ENCODE results near the gene MALSU1. TPM values are rescaled to one million over a fixed set of nuclear protein-coding genes. Genes with fewer than 3 reads are reported as not detected.

Gene MALSU1
- total and polyA plus RNA-seq, 2 of the 13 experiments (the other 11 are each of a cell fraction or from before 2014, with no cell fraction given): 72.0 to 141 TPM

DNA sequence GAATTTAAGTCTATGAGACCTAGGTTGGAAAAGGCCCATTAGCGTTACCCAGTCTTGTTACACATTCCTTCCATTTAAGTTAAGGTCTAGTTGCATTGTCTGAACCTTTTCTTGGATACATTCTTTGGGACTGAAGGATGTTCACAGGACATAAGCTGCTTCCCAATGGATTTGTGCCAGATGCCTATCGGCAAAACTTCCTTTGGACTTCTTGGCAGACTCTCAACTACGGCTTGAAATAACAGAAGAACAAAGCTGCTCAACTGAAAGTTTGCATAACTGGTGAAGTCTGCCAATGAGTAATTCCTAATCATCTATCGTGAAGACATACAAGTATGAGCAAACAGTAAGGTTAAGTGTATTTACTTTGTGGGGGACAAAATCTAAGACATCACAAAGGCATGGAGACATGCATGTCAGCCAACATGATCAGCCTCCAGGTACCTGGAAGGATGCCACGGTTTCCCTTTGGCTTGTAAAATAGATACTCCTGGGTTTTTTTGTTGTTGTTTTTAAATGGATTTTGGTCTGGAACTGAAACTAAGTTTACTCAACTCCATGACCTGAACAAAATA lies 35.4 kb downstream of the MALSU1 start:
- H2AFZ ChIP-seq (ENCODE audit: low read length): no peak overlapping the region
- WGBS (ENCODE audit: low lambda C conversion rate): 8% methylated on average over 5 of the region's 5 CpGs
- peaks cover 78% of the 10 kb centered on the region for H3K4me1 ChIP-seq (ENCODE audit: insufficient read depth, low read length)
- FAIRE-seq (peak; percentile 98), ATAC-seq (peak; percentile 76), DNase-seq (ENCODE audit: low spot score) (peak; percentile 94)
- H3K4me2 ChIP-seq (ENCODE audit: low read depth, low read length): 0 out of 2 replicates have a peak overlapping the region, but pooled peaks have one; percentile 11
- H3K27ac ChIP-seq (ENCODE audit: extremely low read length, insufficient read depth, low read length): peak overlapping the region; percentile 84
- ChIA-PET CTCF (ENCODE audit: low intra/inter-chr PET ratio, low total read pairs) (interaction anchor here (0.7 to 1.2 kb wide), 2 partner anchors 22 to 23 kb away, joined by 3 read pairs; no protein-coding TSS in a partner anchor), POLR2A (interaction anchor here (1.0 to 4.0 kb wide), 12 partner anchors 11 to 140 kb away, joined by 3 to 69 read pairs (median 5); partner anchors contain the start of gene MALSU1)
- BruUV-seq (replicated peaks): TSS peak; percentile 12
- H3K79me2 ChIP-seq (ENCODE audit: insufficient read depth, low read length): no peaks in the 10 kb centered on the region
- peaks cover 12 to 43% of the 10 kb centered on the region in 2 experiments for H3K36me3 ChIP-seq (replicated peaks in 1 of 2; ENCODE audit: control insufficient read depth in 1 of 2, insufficient read depth in 2 of 2, low read length in 2 of 2)
- intact Hi-C loops (cut with micrococcal nuclease; ENCODE audit: unreplicated experiment) (loop anchor here (5.0 kb wide), 1 partner anchor 37 kb away; the partner anchor contains the start of gene MALSU1), in situ Hi-C loops (cut with HindIII; ENCODE audit: extremely low pct_ligation_motif_present, low pct_unique_long_range_greater_than_20kb) (no loop called here)
- no peaks in the 10 kb centered on the region for H4K20me1 ChIP-seq (ENCODE audit: insufficient read depth, low read length)
- no peak overlapping the region for H3K9ac ChIP-seq (ENCODE audit: insufficient read depth, low read depth, low read length)
- no peaks in the 10 kb centered on the region for H3K27me3 ChIP-seq (ENCODE audit: control insufficient read depth in 1 of 2, insufficient read depth in 2 of 2, low read length in 2 of 2)
- H3K4me3 ChIP-seq (replicated peaks in 1 of 3; ENCODE audit: insufficient read depth in 1 of 3, low read depth in 2 of 3, low read length in 3 of 3): no peak overlapping the region
- peaks cover 8% of the 10 kb centered on the region; the same call in 1 of the 2 replicates for H3K9me3 ChIP-seq (ENCODE audit: low read length)
- TF ChIP-seq KDM4B (CRISPR knock-in tag; IDR thresholded peaks at IDR 0.05) (peak; percentile 46; the same call in 1 of the 2 replicates), YEATS2 (CRISPR knock-in tag; IDR thresholded peaks at IDR 0.05; ENCODE audit: borderline replicate concordance) (peak; percentile 70; the same call in 1 of the 2 replicates), HOXD1 (CRISPR knock-in tag; IDR thresholded peaks at IDR 0.05) (peak; percentile 82; the same call in 1 of the 2 replicates), ZFP82 (CRISPR knock-in tag; IDR thresholded peaks at IDR 0.05; ENCODE audit: borderline replicate concordance) (no peak), KAT8 (CRISPR knock-in tag; IDR thresholded peaks at IDR 0.05) (peak; percentile 83), ZFP1 (CRISPR knock-in tag; IDR thresholded peaks at IDR 0.05) (peak; percentile 63; the same call in 1 of the 2 replicates), CBFB (CRISPR knock-in tag; IDR thresholded peaks at IDR 0.05) (peak; percentile 81), ONECUT2 (CRISPR knock-in tag; IDR thresholded peaks at IDR 0.05) (peak; percentile 75; the same call in 1 of the 2 replicates), JUNB (CRISPR knock-in tag; IDR thresholded peaks at IDR 0.05; ENCODE audit: borderline replicate concordance) (peak; percentile 67; the same call in 1 of the 2 replicates), THAP11 (CRISPR knock-in tag; IDR thresholded peaks at IDR 0.05) (peak; percentile 72), GTF3A (CRISPR knock-in tag; conservative IDR thresholded peaks at IDR 0.05) (no peak), AGO1 (IDR thresholded peaks at IDR 0.05; ENCODE audit: low read depth, low read length, poor library complexity, severe bottlenecking) (no peak), GATAD2A (CRISPR knock-in tag; IDR thresholded peaks at IDR 0.05) (peak; percentile 97), ARNTL (CRISPR knock-in tag; IDR thresholded peaks at IDR 0.05) (peak; percentile 58; the same call in 1 of the 2 replicates), SSRP1 (CRISPR knock-in tag; IDR thresholded peaks at IDR 0.05) (peak; percentile 77; the same call in 1 of the 2 replicates), KDM6A (CRISPR knock-in tag; IDR thresholded peaks at IDR 0.05; ENCODE audit: low read depth) (peak; percentile 35; the same call in 1 of the 2 replicates)
- TF ChIP-seq, protein P1, sequence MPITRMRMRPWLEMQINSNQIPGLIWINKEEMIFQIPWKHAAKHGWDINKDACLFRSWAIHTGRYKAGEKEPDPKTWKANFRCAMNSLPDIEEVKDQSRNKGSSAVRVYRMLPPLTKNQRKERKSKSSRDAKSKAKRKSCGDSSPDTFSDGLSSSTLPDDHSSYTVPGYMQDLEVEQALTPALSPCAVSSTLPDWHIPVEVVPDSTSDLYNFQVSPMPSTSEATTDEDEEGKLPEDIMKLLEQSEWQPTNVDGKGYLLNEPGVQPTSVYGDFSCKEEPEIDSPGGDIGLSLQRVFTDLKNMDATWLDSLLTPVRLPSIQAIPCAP (CRISPR knock-in tag; IDR thresholded peaks at IDR 0.05; ENCODE audit: low read depth): no peak
- TF ChIP-seq, protein P2, sequence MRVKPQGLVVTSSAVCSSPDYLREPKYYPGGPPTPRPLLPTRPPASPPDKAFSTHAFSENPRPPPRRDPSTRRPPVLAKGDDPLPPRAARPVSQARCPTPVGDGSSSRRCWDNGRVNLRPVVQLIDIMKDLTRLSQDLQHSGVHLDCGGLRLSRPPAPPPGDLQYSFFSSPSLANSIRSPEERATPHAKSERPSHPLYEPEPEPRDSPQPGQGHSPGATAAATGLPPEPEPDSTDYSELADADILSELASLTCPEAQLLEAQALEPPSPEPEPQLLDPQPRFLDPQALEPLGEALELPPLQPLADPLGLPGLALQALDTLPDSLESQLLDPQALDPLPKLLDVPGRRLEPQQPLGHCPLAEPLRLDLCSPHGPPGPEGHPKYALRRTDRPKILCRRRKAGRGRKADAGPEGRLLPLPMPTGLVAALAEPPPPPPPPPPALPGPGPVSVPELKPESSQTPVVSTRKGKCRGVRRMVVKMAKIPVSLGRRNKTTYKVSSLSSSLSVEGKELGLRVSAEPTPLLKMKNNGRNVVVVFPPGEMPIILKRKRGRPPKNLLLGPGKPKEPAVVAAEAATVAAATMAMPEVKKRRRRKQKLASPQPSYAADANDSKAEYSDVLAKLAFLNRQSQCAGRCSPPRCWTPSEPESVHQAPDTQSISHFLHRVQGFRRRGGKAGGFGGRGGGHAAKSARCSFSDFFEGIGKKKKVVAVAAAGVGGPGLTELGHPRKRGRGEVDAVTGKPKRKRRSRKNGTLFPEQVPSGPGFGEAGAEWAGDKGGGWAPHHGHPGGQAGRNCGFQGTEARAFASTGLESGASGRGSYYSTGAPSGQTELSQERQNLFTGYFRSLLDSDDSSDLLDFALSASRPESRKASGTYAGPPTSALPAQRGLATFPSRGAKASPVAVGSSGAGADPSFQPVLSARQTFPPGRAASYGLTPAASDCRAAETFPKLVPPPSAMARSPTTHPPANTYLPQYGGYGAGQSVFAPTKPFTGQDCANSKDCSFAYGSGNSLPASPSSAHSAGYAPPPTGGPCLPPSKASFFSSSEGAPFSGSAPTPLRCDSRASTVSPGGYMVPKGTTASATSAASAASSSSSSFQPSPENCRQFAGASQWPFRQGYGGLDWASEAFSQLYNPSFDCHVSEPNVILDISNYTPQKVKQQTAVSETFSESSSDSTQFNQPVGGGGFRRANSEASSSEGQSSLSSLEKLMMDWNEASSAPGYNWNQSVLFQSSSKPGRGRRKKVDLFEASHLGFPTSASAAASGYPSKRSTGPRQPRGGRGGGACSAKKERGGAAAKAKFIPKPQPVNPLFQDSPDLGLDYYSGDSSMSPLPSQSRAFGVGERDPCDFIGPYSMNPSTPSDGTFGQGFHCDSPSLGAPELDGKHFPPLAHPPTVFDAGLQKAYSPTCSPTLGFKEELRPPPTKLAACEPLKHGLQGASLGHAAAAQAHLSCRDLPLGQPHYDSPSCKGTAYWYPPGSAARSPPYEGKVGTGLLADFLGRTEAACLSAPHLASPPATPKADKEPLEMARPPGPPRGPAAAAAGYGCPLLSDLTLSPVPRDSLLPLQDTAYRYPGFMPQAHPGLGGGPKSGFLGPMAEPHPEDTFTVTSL (CRISPR knock-in tag; IDR thresholded peaks at IDR 0.05; ENCODE audit: borderline replicate concordance): peak; percentile 65; the same call in 1 of the 2 replicates
- TF ChIP-seq, protein P3, sequence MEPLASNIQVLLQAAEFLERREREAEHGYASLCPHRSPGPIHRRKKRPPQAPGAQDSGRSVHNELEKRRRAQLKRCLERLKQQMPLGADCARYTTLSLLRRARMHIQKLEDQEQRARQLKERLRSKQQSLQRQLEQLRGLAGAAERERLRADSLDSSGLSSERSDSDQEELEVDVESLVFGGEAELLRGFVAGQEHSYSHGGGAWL (CRISPR knock-in tag; IDR thresholded peaks at IDR 0.05): no peak
